Panc1 (cell line): Measurements from ENCODE around the gene DHH.

Experiments used
- CTCF ChIP-seq: fragments of 450-650 bp; IDR thresholded peaks from 2 replicates; pipeline ENCODE4 v1.5.1; 2017; ENCODE audit warnings: mild to moderate bottlenecking
- POLR2AphosphoS5 ChIP-seq: IDR thresholded peaks from 2 replicates; pipeline ENCODE4 v1.6.1; 2012; ENCODE audit warnings: mild to moderate bottlenecking, low read depth, low read length, moderate library complexity
- REST ChIP-seq, 2 experiments: IDR thresholded peaks; 2 replicates each; pipeline ENCODE4 v1.6.1; 2011 to 2012; ENCODE audit warnings: low read depth in 2 of 2, control low read depth in 1 of 2, low read length in 1 of 2, mild to moderate bottlenecking in 1 of 2, moderate library complexity in 1 of 2; ENCODE audit not compliant: insufficient read depth in 1 of 2

- TF ChIP-seq CTCF (peak; percentile 80), POLR2AphosphoS5 (0 out of 2 replicates have a peak, but pooled peaks have one; percentile 37), REST (IDR thresholded peaks at IDR 0.05; ENCODE audit: insufficient read depth in 1 of 2, low read depth in 2 of 2, low read length in 1 of 2) (no peak)
Observed at GRCh38 chr12:49092086-49092815, 2.4 kb downstream of the DHH start.
